ENCODE results near the gene ZNF750.
A peak's percentile ranks its signal among the peaks of the same experiment; 100 is the strongest.

The ZNF750 gene

DNA sequence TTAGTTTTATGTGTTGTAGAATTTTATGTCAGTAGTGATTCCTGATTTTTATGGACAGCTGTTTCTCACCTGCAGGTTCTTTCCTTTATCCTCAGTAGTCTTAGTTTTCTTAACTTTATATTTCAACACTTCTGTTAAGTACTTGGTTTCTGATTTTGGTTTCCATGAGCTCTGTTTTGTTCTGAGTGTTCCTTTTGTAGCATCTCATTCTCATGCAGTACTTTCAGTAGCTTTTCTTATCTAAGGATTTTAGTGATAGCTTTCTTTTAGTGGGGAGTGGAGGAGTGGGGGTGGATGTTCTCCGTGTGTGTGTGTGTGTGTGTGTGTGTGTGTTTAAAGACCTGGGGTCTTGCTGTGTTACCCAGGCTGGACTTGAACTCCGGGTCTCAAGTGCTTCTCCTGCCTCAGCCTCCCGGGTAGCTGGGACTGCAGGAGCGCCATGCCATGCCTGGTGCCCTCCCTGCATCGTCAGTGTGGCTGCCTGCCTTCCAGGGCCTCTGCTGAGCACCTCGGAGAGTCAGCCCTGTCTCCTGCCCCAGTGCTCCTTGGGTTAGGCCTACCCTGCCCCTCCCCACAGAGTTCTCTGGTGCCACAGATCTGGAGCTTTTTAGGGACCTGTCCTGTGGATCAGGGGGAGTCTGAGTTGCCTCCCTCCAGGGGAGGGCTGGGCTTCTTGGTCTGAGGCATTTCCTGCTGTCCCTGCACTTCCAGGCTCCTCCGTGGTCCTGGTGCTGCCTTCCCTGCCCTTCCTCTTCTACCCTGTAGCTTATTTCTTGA, 4.3 kb upstream of the ZNF750 start:
- no peak for DNase-seq (ENCODE audit: low spot score)
- ChIA-PET POLR2A (ENCODE audit: low non-redundant PET) (interaction anchor here (0.6 kb wide), 1 partner anchor 10 kb away, joined by 5 read pairs; no protein-coding TSS in a partner anchor), CTCF (interaction anchor here (0.7 kb wide), 1 partner anchor 62 kb away, joined by 3 read pairs; no protein-coding TSS in a partner anchor)
- TF ChIP-seq, protein P1, sequence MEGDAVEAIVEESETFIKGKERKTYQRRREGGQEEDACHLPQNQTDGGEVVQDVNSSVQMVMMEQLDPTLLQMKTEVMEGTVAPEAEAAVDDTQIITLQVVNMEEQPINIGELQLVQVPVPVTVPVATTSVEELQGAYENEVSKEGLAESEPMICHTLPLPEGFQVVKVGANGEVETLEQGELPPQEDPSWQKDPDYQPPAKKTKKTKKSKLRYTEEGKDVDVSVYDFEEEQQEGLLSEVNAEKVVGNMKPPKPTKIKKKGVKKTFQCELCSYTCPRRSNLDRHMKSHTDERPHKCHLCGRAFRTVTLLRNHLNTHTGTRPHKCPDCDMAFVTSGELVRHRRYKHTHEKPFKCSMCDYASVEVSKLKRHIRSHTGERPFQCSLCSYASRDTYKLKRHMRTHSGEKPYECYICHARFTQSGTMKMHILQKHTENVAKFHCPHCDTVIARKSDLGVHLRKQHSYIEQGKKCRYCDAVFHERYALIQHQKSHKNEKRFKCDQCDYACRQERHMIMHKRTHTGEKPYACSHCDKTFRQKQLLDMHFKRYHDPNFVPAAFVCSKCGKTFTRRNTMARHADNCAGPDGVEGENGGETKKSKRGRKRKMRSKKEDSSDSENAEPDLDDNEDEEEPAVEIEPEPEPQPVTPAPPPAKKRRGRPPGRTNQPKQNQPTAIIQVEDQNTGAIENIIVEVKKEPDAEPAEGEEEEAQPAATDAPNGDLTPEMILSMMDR (conservative IDR thresholded peaks at IDR 0.05; ENCODE audit: low read depth): no peak
- peak overlapping the region; percentile 53 for H3K27ac ChIP-seq

DNA sequence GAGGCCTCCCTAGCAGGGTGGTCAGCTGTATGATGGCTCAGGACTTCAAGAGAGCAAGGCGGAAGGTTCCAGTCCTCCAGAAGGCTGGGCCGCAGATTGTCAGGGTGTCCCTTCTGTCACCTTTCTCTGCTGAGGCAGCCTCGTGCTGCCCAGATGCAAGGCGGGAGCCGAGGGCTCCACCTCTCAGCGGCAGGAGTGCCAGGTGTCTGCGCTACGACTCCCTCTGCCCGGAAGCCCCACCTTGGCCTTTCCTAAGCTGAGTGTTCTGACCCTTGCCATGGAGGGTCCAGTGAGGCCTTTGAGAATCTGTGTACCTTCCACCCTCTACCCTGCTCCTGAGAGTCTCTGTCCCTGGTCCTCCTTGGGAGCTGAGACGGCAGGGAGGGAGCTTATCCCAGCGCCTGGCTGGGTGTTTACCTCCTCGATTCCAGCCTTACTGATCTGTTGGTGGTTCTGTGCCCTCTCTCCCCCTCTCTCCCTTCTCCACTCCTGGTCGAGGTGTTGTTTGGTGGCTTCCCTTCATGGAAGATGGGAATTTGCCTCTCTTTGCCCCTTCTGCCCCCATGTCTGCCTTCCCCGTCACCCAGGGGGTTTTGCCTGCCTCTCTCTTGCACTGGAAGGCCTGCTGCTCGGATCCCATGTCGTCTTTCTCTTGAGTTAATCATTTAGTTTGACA, 2.2 kb upstream of the ZNF750 start:
- POLR2A ChIA-PET (ENCODE audit: low non-redundant PET): interaction anchor here (3.2 kb wide), 1 partner anchor 33 kb away, joined by 12 read pairs; no protein-coding TSS in a partner anchor
- TF ChIP-seq, protein P1 (conservative IDR thresholded peaks at IDR 0.05; ENCODE audit: low read depth): no peak

DNA sequence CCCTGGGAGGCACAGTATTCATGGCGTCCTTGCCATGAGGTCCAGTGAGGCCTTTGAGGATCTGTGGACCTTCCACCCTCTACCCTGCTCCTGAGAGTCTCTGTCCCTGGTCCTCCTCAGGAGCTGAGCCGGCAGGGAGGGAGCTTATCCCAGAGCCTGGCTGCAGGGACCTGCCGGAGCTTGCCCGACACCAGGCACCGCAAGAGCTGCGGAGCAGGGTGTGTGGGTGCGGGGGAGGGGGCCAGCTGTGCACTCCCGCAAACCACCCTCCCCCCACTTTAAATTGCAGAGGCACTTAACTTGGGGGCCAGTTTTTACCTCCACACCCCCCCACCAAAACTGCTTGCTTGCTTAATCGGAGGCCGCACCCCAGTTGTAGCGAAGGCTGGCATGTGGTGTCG, 609 bp upstream of the ZNF750 start:
- peak; percentile 27 for DNase-seq (ENCODE audit: low spot score)
- H3K27ac ChIP-seq: peak overlapping the region; percentile 69
- POLR2A ChIA-PET (ENCODE audit: low non-redundant PET): interaction anchor here (3.2 kb wide), 1 partner anchor 35 kb away, joined by 12 read pairs; no protein-coding TSS in a partner anchor
- CTCF ChIA-PET: interaction anchor here (0.7 kb wide), 1 partner anchor 16 kb away, joined by 3 read pairs; no protein-coding TSS in a partner anchor
- TF ChIP-seq, protein P1 (conservative IDR thresholded peaks at IDR 0.05; ENCODE audit: low read depth): no peak

More for the DNA sequence above, 2.2 kb upstream of the ZNF750 start:
- DNase-seq (ENCODE audit: low spot score): no peak
- CTCF ChIA-PET: interaction anchor here (0.9 kb wide), 1 partner anchor 34 kb away, joined by 3 read pairs; no protein-coding TSS in a partner anchor
- H3K27ac ChIP-seq: peak overlapping the region; percentile 69

DNA sequence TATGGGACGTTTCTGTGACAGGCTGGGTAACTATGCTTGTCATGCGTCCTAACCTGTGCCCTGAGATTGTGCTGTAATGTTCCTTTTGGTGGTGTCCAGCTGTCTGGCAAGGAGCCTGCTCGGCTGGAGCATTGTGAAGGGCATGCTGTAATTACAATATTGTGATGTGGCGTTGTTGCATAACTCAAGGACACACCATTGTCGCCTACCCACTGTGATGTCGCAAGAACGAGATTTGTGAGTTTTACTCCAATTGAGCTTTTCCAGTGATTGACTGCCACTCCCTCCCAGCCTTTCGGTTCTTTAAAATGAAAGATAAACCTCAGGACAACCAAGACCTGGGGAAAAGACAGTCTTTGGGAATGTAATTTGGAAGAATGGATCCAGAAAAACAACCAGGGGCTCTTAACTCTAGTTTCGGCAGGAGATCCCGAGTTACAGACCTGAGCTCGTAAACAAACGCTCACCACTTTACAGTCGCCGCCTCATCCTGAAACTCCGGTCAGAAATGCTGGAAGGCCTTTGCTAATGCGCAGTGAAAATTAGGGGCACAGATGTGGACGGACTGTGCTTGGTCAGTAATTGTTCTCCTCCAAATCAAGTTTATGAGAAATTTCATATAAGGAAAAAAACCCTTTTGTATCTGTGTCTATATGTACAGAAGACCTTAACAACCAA, 1.3 kb downstream of the ZNF750 start:
- TF ChIP-seq, protein P1 (conservative IDR thresholded peaks at IDR 0.05; ENCODE audit: low read depth): no peak
- no peak for DNase-seq (ENCODE audit: low spot score)
- POLR2A ChIA-PET (ENCODE audit: low non-redundant PET): interaction anchor here (0.8 kb wide), 1 partner anchor 38 kb away, joined by 3 read pairs; no protein-coding TSS in a partner anchor
- H3K27ac ChIP-seq: peak overlapping the region; percentile 65
- CTCF ChIA-PET: interaction anchor here (0.5 to 3.6 kb wide), 4 partner anchors 37 to 76 kb away, joined by 3 to 20 read pairs (median 8); no protein-coding TSS in a partner anchor

DNA sequence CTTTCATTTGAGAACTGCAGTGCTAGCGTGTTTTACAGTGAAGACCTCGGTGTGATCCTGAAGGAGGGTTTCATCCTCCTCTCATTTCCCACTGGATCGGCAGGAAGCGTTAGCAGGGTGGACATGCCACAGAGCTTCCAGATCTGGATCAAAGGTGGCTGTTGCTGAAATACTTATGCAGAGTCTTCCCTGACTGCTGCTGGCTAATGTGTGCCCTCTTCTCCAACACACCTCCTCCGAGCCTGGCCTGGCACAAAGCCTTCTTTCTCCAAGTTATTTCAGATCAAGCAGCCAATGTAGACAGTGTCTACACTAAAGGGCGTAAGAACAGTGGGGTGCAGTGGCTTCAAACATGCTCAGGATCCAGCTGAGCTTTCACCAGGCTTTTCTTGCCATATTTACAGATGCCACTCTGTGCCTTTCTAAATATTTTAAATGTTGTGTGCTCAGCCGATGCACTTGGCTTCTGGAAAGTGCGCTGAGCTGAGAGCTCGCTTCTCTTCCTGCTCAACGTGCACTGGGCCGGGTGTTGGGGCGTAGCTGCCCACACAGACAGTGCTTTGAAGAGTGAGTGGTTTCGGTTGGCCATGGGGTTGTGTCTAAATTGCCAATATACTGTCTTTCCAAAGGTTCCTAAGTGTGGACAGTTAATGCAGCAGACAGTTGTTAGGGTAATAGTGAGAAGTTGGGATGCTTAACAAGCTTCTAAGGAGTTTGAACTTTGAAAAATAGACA, 2.1 kb downstream of the ZNF750 start:
- ChIA-PET CTCF (interaction anchor here (0.7 to 3.6 kb wide), 3 partner anchors 38 to 56 kb away, joined by 3 to 20 read pairs (median 11); no protein-coding TSS in a partner anchor), POLR2A (ENCODE audit: low non-redundant PET) (interaction anchor here (1.0 kb wide), 1 partner anchor 37 kb away, joined by 3 read pairs; no protein-coding TSS in a partner anchor)
- DNase-seq (ENCODE audit: low spot score): no peak
- H3K27ac ChIP-seq: peak overlapping the region; percentile 65
- TF ChIP-seq, protein P1 (conservative IDR thresholded peaks at IDR 0.05; ENCODE audit: low read depth): no peak

Data from RWPE1 (cell line).